Left cardiac atrium (tissue), 4 donors: ENCODE data around the gene FRMD4A. TPM values are rescaled to one million over a fixed set of nuclear protein-coding genes. Genes with fewer than 3 reads are reported as not detected.
"Not testable (repeated sequence)": the region's sequence is repeated elsewhere in the genome, so short reads cannot be mapped to it uniquely, and the experiment has no call there.

Source experiments
- ATAC-seq, 2 donors: fragments of 200-7000 bp; cut with Tn5 transposase; one replicate each; pipeline ENCODE4 v1.9.1; 2020; ENCODE audit warnings: mild to moderate bottlenecking in 2 of 2, moderate library complexity in 2 of 2
- DNase-seq: peaks from one replicate; pipeline ENCODE4 v3.0.0-alpha.2; 2020
- intact Hi-C, 2 donors: fragments of 100-400 bp; cut with DNase I; formaldehyde crosslinking; loops; one replicate each; pipeline versions ENCODE4 v1.14.1 to v1.15.1; 2022 to 2023
- total RNA-seq, 2 donors: library from RNA; stranded (reverse); fragmentation: NEBNext Ultra II Directional; extraction: Animal tissue kit (Norgen Biotek cat#: 25700); gene quantifications; one replicate each; pipeline ENCODE4 v1.2.1, GENCODE V29; 2021
- donor health status: DM: no; HTN: yes; CAD: no.
- donor health status: DM: no; HTN: yes; CAD: no; lungs with severe emphysema.
- donor health status: DM: yes; HTN: yes; CAD: no.
- donor health status: Dilated cardiomyopathy.

FRMD4A gene
- total RNA-seq, 2 donors from 2014 or later, result 39.0 to 44.2 TPM

GRCh38 chr10:14200698-14201544 lies 129.8 kb downstream of the FRMD4A start:
- no peak for ATAC-seq
- DNase-seq, result no peak
- intact Hi-C loops, result no loop called here

- not testable (repeated sequence) for ATAC-seq, DNase-seq
- intact Hi-C loops, result loop anchor here in 1 of 2 donors (5.0 kb wide), 1 partner anchor 278 kb away; no protein-coding TSS in a partner anchor
Observed at GRCh38 chr10:14199098-14199497, 131.6 kb downstream of the FRMD4A start.

GRCh38 chr10:14198078-14198477 lies 132.6 kb downstream of the FRMD4A start:
- no peak for ATAC-seq
- DNase-seq, result no peak
- intact Hi-C loops, result loop anchor here in 1 of 2 donors (5.0 kb wide), 1 partner anchor 279 kb away; no protein-coding TSS in a partner anchor

GRCh38 chr10:14196113-14196512 lies 134.6 kb downstream of the FRMD4A start:
- no peak for DNase-seq
- intact Hi-C loops, result loop anchor here (2.0 to 5.0 kb wide), 2 partner anchors 281 to 283 kb away; no protein-coding TSS in a partner anchor
- ATAC-seq, result no peak

GRCh38 chr10:14195433-14195832 lies 135.3 kb downstream of the FRMD4A start:
- no peak for ATAC-seq
- intact Hi-C loops, result loop anchor here in 1 of 2 donors (5.0 kb wide), 1 partner anchor 282 kb away; no protein-coding TSS in a partner anchor
- no peak for DNase-seq

GRCh38 chr10:14192746-14193145 lies 138.0 kb downstream of the FRMD4A start:
- no peak for ATAC-seq

GRCh38 chr10:14191871-14192270 lies 138.9 kb downstream of the FRMD4A start:
- intact Hi-C loops, result no loop called here
- DNase-seq, result no peak
- ATAC-seq, result no peak

More at GRCh38 chr10:14192746-14193145, 138.0 kb downstream of the FRMD4A start:
- DNase-seq, result no peak
- intact Hi-C loops, result no loop called here

GRCh38 chr10:14191407-14191806 lies 139.3 kb downstream of the FRMD4A start:
- ATAC-seq (no peak), DNase-seq (no peak)
- intact Hi-C loops, result no loop called here

GRCh38 chr10:14190702-14191101 lies 140.0 kb downstream of the FRMD4A start:
- DNase-seq (no peak), ATAC-seq (no peak)
- intact Hi-C loops, result no loop called here

GRCh38 chr10:14186245-14186644 lies 144.5 kb downstream of the FRMD4A start:
- intact Hi-C loops, result no loop called here
- ATAC-seq (no peak), DNase-seq (no peak)

GRCh38 chr10:14185316-14186045 lies 145.2 kb downstream of the FRMD4A start:
- ATAC-seq, result no peak
- intact Hi-C loops, result no loop called here
- DNase-seq, result no peak

GRCh38 chr10:14184841-14185315 lies 145.8 kb downstream of the FRMD4A start:
- intact Hi-C loops, result no loop called here
- ATAC-seq (peak in 1 of 2 donors; percentile 30), DNase-seq (no peak)

GRCh38 chr10:14182781-14183180 lies 147.9 kb downstream of the FRMD4A start:
- no peak for ATAC-seq
- intact Hi-C loops, result no loop called here

GRCh38 chr10:14181567-14181936 lies 149.2 kb downstream of the FRMD4A start:
- intact Hi-C loops, result no loop called here
- DNase-seq, result no peak
- no peak for ATAC-seq

More at GRCh38 chr10:14182781-14183180, 147.9 kb downstream of the FRMD4A start:
- no peak for DNase-seq

GRCh38 chr10:14180911-14181566 lies 149.7 kb downstream of the FRMD4A start:
- DNase-seq, result no peak
- intact Hi-C loops, result no loop called here

GRCh38 chr10:14179251-14179650 lies 151.5 kb downstream of the FRMD4A start:
- intact Hi-C loops, result no loop called here
- DNase-seq (no peak), ATAC-seq (no peak)

More at GRCh38 chr10:14180911-14181566, 149.7 kb downstream of the FRMD4A start:
- no peak for ATAC-seq

GRCh38 chr10:14173706-14174594 lies 156.8 kb downstream of the FRMD4A start:
- DNase-seq (no peak), ATAC-seq (peak; percentile 50 to 72)
- intact Hi-C loops, result no loop called here

GRCh38 chr10:14173391-14173705 lies 157.4 kb downstream of the FRMD4A start:
- no peak for DNase-seq
- no peak for ATAC-seq
- intact Hi-C loops, result no loop called here
